ENCODE results near the gene TREH.

TREH gene

DNA sequence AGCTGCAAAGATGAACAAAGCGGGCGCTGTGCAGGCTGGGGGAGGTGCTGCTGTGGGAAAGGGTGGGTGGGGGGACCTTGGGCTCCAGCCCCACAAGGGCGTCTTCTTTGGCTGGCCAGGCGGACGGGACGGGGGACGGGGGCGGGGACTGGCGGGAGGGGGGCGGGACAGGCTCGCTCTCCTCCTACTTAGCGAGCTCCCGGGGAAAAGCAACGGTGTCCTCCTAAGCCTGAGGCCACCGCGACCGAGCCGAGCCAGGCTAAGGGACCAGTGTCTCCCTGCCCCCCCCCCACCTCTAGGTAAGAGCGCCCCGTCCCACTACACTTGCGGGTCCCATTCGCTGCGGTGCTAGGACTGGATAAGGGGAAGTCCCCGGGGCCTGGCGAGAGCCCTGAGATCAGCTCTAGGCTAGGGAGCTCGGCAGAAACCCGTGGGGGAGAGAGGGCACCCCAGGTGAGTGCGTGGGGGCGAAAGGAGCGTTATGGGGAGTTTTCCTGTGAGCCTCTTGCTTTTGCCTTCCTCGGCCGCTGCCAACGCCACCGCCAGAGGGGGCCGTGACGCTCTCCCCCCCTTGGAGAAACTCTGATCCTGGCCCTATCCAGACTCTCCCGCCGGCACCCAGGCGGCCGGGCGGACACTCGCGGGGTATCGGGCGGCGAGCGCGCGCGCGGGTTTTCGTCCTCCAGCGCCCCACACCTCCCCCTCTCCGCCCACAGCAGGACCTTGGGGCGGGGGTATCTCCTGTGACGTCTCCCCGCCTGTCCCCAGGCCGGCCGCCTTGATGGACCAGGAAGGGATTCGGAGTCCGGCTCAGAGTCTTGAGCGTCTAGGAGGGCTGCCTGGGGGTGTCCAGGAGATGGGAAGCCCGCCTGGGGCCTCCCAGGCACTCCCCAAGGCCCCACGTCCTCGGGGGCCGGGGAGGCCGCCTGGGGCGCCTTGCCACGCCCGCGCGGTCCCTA is 71.8 kb downstream of the TREH start, which contains the start of gene PHLDB1:
TSS of gene PHLDB1 (plus strand) at position 215 of the 959 bp plus-strand sequence. CDS start 6,222 bp downstream, outside the sequence.
- DNase-seq (ENCODE audit: low read depth): peak; percentile 77
- TF ChIP-seq, protein P1, sequence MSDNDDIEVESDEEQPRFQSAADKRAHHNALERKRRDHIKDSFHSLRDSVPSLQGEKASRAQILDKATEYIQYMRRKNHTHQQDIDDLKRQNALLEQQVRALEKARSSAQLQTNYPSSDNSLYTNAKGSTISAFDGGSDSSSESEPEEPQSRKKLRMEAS (IDR thresholded peaks at IDR 0.05; ENCODE audit: low read depth, low read length): no peak; the same call in 1 of the 2 replicates
- TF ChIP-seq, protein P2, sequence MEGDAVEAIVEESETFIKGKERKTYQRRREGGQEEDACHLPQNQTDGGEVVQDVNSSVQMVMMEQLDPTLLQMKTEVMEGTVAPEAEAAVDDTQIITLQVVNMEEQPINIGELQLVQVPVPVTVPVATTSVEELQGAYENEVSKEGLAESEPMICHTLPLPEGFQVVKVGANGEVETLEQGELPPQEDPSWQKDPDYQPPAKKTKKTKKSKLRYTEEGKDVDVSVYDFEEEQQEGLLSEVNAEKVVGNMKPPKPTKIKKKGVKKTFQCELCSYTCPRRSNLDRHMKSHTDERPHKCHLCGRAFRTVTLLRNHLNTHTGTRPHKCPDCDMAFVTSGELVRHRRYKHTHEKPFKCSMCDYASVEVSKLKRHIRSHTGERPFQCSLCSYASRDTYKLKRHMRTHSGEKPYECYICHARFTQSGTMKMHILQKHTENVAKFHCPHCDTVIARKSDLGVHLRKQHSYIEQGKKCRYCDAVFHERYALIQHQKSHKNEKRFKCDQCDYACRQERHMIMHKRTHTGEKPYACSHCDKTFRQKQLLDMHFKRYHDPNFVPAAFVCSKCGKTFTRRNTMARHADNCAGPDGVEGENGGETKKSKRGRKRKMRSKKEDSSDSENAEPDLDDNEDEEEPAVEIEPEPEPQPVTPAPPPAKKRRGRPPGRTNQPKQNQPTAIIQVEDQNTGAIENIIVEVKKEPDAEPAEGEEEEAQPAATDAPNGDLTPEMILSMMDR (IDR thresholded peaks at IDR 0.05; ENCODE audit: low read depth, low read length): peak; percentile 51
- no peak for TF ChIP-seq POLR2A (IDR thresholded peaks at IDR 0.05; ENCODE audit: extremely low read depth, insufficient read length)
- no peak for TF ChIP-seq MYC (IDR thresholded peaks at IDR 0.05; ENCODE audit: low read depth, low read length)
- peak within 1 kb of the TSS; percentile 49 for H3K4me3 ChIP-seq (ENCODE audit: low read depth, low read length)

Data from NB4 (cell line).